GM23248 (cell line): Measurements from ENCODE around the gene CSF2.

Experiments
- EZH2 ChIP-seq: fragments of 200-600 bp; sonication (generic); IDR thresholded peaks from 2 replicates; pipeline ENCODE4 v1.6.1; 2018; ENCODE audit warnings: antibody characterized with exemption, mild to moderate bottlenecking; ENCODE audit not compliant: insufficient read depth, poor library complexity, severe bottlenecking
- EZH2phosphoT487 ChIP-seq: fragments of 200-600 bp; sonication (generic); IDR thresholded peaks from 2 replicates; pipeline ENCODE4 v1.6.1; 2018; ENCODE audit warnings: antibody characterized with exemption, moderate library complexity, mild to moderate bottlenecking, low read depth; ENCODE audit not compliant: insufficient read depth

DNA sequence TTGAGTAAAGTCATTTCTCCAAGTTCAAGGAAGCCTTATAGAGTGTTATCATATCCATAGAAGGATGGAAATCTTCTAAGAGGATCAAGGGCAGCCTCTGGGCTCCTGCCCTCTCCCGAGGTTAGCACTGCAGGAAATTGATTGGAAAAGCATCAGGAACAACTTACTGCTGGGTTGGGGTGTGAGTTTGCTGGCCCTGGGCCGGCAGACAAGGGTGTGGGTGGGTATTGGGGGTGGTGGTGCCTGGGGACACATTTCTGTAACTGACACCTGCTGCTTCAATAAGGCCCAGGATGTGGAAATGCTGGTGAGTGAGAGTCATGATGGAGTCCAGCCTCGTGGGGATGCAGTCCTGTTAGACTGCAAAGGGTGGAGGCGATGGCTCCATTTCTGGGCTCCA lies 5.5 kb downstream of the CSF2 start:
- TF ChIP-seq EZH2 (no peak), EZH2phosphoT487 (no peak)
